IPS-15b (cell line): ENCODE results near the gene C5orf15.

Experiments
- H3K27me3 ChIP-seq: one replicate; pipeline ENCODE4 v1.6.1; 2013; ENCODE audit warnings: low read length; ENCODE audit not compliant: control insufficient read depth, insufficient read depth
- H3K36me3 ChIP-seq: one replicate; pipeline ENCODE4 v1.6.1; 2013; ENCODE audit warnings: low read length; ENCODE audit not compliant: control insufficient read depth, insufficient read depth
- H3K4me1 ChIP-seq: one replicate; pipeline ENCODE4 v1.6.1; 2013; ENCODE audit warnings: mild to moderate bottlenecking, low read length; ENCODE audit not compliant: control insufficient read depth, insufficient read depth
- H3K4me3 ChIP-seq: one replicate; pipeline ENCODE4 v1.5.1; 2013; ENCODE audit warnings: low read depth, low read length
- H3K9ac ChIP-seq: one replicate; pipeline ENCODE4 v1.6.1; 2013; ENCODE audit warnings: low read depth, mild to moderate bottlenecking, low read length
- H3K9me3 ChIP-seq: one replicate; pipeline ENCODE4 v1.6.1; 2013; ENCODE audit warnings: mild to moderate bottlenecking, low read length; ENCODE audit not compliant: control insufficient read depth, insufficient read depth

Gene C5orf15

GRCh38 chr5:134000696-134001453 lies 32.5 kb upstream of the C5orf15 start:
- Histone ChIP-seq H3K36me3 (peaks cover 8% of the 10 kb centered on the region), H3K9ac (no peak overlapping the region), H3K4me1 (peaks cover 24% of the 10 kb centered on the region)

GRCh38 chr5:134000091-134000511 lies 31.7 kb upstream of the C5orf15 start:
- peaks cover 29% of the 10 kb centered on the region for H3K4me1 ChIP-seq
- no peaks in the 10 kb centered on the region for H3K27me3 ChIP-seq
- H3K9ac ChIP-seq, result no peak overlapping the region
- H3K9me3 ChIP-seq, result no peaks in the 10 kb centered on the region
- H3K36me3 ChIP-seq, result peaks cover 8% of the 10 kb centered on the region
- no peak overlapping the region for H3K4me3 ChIP-seq

More at GRCh38 chr5:134000696-134001453, 32.5 kb upstream of the C5orf15 start:
- no peaks in the 10 kb centered on the region for H3K9me3 ChIP-seq
- H3K27me3 ChIP-seq, result no peaks in the 10 kb centered on the region
- no peak overlapping the region for H3K4me3 ChIP-seq

DNA sequence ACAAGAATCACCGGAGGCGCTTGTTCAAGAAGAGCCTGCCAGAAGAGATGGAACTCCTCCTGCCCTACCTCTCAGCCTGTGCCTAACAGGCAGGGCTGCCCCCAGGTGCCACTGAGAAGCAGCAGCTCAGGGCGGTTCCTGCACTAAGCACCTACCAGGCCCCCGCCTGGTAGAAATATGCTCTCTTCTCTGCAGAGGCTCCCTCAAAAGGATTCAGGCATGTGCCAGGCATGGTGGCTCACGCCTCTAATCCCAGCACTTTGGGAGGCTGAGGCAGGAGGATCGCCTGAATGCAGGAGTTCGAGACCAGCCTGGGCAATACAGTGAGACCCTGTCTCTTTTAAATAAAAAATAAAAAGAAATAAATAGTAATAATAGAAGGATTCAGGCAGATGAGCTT lies 30.4 kb upstream of the C5orf15 start:
- peaks cover 8% of the 10 kb centered on the region for H3K36me3 ChIP-seq

DNA sequence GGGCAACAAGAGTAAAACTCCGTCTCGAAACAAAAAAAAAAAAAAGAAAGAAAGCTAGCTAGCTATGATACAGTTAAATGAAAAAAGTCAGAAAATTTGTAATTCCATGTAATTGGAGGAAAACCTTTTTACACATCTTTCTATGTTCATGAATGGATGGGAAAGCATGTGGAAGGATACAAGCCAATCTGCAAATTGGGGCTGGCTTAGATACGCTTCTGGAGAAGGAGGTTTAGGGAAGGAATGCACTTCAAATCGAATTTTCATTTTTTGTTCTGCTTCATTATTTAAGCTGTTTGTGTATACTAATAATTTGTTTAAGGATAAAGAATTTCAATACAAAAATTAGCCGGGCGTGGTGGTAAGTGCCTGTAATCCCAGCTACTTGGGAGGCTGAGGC lies 29.6 kb upstream of the C5orf15 start:
- Histone ChIP-seq H3K27me3 (no peaks in the 10 kb centered on the region), H3K4me3 (no peak overlapping the region), H3K9ac (no peak overlapping the region), H3K9me3 (no peaks in the 10 kb centered on the region), H3K4me1 (peaks cover 29% of the 10 kb centered on the region), H3K36me3 (peaks cover 8% of the 10 kb centered on the region)

More for the DNA sequence above, 30.4 kb upstream of the C5orf15 start:
- Histone ChIP-seq H3K4me1 (peaks cover 29% of the 10 kb centered on the region), H3K4me3 (no peak overlapping the region), H3K9ac (no peak overlapping the region), H3K9me3 (no peaks in the 10 kb centered on the region), H3K27me3 (no peaks in the 10 kb centered on the region)

DNA sequence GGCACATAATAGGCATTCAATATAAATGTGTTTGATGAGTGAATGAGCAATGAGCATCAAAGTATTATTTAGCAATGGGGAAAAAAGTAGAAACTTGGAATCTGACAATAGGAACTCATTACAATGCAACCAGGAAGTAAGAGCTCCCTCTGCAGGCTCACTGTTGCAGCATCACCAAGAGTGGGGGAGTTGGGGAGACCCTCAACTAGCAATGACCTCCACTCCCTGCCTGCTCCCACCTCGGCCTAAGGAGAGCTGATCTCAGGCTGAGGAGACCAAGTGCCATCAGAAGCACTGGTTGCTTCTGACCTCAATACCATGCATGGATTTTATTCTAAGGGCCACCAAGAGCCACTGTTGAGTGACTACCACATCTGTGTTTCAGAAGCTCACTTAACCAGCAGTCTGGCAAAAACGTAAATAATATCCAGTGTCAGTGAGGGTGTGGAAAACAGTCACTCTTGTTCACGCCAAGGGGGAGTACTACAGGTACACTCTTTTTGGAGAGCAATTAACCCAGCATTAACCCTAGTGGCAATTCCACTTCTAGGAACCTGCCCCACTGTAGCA lies 28.3 kb upstream of the C5orf15 start:
- no peaks in the 10 kb centered on the region for H3K27me3 ChIP-seq
- H3K4me1 ChIP-seq, result peaks cover 29% of the 10 kb centered on the region
- peaks cover 4% of the 10 kb centered on the region for H3K36me3 ChIP-seq
- H3K4me3 ChIP-seq, result no peak overlapping the region
- H3K9me3 ChIP-seq, result no peaks in the 10 kb centered on the region
- no peak overlapping the region for H3K9ac ChIP-seq

DNA sequence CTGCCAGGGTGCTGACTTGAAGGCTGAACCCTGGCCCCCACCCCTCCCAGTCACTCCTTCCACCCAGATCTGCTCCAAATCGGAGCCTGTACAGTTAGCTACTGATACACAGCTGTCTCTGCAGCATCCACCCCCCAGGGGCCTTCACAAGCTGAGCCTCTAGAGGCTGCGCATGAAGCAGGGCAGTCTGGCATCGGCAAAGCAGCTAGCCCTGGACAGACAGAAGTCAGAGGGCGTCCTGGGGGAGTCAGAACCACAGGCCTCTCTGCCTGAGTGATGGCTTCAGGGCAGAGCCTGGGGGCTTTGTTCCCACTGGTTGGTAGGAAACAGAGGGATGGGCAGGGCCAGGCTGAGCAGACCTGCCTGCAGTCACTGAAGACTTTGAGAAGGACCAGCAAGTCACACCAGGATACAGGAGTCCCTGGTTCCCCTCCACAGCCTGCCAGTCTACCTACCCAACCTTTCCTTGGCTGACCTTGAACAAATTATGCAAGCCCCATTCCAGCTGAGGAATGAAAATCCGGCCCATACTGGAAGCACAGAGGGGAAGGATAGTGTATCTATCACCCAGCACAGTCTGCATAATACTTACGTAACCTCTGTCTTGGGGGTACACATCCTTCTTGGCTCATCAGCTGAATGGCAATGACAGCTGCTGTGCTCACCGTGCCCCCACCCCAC lies 27.6 kb upstream of the C5orf15 start:
- Histone ChIP-seq H3K27me3 (no peaks in the 10 kb centered on the region), H3K4me1 (peaks cover 27% of the 10 kb centered on the region), H3K9me3 (no peaks in the 10 kb centered on the region), H3K9ac (peak overlapping the region; percentile 60), H3K36me3 (peaks cover 4% of the 10 kb centered on the region), H3K4me3 (no peak overlapping the region)

GRCh38 chr5:133995341-133995740 lies 26.9 kb upstream of the C5orf15 start:
- Histone ChIP-seq H3K9me3 (no peaks in the 10 kb centered on the region), H3K36me3 (peaks cover 6% of the 10 kb centered on the region), H3K4me3 (no peak overlapping the region), H3K27me3 (no peaks in the 10 kb centered on the region), H3K9ac (peak overlapping the region; percentile 60), H3K4me1 (peaks cover 23% of the 10 kb centered on the region)

DNA sequence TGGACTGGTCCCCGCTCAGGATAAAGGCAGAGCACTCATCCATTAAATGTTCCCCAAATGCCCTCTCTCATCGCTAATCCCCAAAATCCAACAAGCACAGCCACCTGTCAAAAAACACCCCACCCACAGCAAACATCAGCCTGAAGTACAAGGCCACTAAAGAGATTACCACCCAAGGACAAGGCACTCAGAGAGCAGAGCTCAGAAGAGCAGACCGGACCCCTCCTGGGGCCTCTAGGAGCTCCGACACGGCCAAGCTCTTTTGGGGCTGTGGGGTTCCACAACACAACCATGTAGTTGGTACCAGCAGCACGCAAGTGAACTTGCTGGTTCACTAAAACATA lies 26.5 kb upstream of the C5orf15 start:
- no peak overlapping the region for H3K4me3 ChIP-seq
- peaks cover 8% of the 10 kb centered on the region for H3K36me3 ChIP-seq
- H3K4me1 ChIP-seq, result peaks cover 21% of the 10 kb centered on the region
- no peaks in the 10 kb centered on the region for H3K27me3 ChIP-seq
- no peak overlapping the region for H3K9ac ChIP-seq
- no peaks in the 10 kb centered on the region for H3K9me3 ChIP-seq

DNA sequence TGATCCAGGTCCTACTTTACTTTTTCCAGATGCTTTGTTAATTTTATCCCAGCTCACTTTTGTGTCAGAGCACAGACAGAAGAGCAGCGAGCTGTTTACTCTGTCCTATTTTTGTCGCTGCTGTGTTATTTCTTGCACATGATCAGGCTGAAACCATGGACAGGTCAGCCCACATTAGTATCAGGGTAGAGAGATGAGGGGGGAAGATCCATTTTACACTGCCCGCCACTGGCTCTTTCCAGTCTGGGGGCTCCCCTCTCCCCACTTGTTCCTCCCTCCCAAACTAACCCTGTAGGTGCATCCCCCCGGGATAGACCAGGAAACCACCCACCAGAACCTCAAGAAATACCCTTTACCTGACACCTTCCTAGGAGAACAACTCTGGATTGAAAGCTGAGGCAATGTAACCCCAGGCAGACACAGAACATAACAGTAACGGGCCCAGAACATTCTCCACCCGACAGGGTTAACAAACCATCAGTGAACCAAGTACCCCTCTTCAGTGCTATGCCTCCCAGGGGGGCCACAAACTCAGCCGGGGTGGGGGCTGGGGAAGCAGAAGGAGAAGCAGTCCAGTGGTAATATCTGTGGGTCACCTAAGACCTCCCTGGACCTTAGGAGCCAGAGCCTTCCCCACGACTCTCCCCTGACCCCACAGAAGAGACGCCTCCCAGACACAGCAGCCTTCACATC lies 26.0 kb upstream of the C5orf15 start:
- Histone ChIP-seq H3K9ac (no peak overlapping the region), H3K36me3 (peaks cover 10% of the 10 kb centered on the region), H3K27me3 (no peaks in the 10 kb centered on the region), H3K9me3 (no peaks in the 10 kb centered on the region), H3K4me3 (no peak overlapping the region), H3K4me1 (peaks cover 21% of the 10 kb centered on the region)

DNA sequence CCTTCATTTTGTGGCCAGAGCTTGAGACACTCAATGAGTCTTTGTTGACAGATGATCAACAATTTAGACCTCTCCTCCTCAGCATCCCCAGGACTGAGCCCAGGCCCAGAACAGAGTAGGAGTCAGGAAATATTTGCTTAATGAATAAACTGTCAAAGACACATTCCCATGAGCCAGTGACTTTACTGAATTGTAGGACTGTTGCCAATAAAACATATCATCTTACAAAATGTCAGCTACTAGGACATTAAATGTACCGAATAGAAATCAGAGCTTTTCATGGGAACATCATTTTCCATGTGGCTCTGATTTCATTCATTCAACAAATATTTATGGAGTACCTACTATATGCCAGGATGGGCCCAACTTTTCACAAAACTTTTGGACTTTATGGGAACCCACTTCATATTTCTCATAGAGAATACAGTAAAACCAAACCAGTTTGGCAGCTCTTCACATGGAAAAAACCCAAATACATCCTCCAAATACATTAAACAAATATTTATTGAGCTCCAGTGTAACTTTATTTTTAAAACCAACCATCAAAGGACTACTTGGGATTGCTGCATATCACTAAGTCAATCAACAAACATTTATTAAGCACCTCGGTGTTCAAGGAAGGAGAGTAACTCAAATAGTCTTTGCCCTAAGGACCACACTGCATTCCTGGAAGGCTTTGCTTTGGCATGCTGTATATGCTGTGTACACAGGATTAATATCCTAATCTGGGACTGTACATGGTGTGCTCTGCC lies 24.9 kb upstream of the C5orf15 start:
- Histone ChIP-seq H3K36me3 (peaks cover 16% of the 10 kb centered on the region), H3K9ac (no peak overlapping the region), H3K4me1 (peaks cover 19% of the 10 kb centered on the region), H3K27me3 (no peaks in the 10 kb centered on the region), H3K4me3 (no peak overlapping the region), H3K9me3 (no peaks in the 10 kb centered on the region)

DNA sequence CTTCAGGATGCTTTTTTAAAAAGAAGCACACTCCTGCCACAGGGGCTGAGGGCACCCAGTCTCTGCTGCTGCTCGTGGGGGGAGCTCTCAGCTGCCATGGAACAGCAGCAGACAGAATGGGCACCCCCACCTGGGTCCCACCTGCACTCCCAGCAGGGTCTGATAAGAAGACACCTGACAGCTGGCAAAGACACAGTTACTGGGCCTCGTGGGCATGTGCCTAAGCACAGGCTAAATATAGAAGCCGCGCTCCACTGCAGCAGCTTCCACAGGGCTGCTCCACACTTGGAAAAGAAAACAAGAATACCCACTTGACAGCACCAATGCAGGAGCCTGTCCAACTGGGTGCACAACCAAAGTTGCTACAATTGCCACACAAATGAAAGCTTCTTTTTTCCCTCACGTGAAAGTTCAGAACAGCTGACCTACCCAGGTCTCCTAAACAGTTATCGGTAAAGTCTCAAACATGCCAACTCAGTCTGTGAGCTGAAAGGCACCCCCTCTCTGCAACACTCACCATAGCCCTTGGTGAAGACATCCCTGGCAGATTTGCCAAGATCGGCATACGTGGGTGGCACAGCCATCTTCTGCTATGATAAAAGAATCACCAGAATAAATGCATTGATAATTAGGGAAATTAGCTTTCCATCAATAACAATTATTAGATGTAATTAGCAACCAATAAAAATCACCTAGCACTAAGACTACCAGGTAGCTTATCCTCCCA lies 24.2 kb upstream of the C5orf15 start:
- peaks cover 19% of the 10 kb centered on the region for H3K36me3 ChIP-seq
- no peak overlapping the region for H3K4me3 ChIP-seq
- no peaks in the 10 kb centered on the region for H3K9me3 ChIP-seq
- H3K4me1 ChIP-seq, result peaks cover 18% of the 10 kb centered on the region
- no peak overlapping the region for H3K9ac ChIP-seq
- no peaks in the 10 kb centered on the region for H3K27me3 ChIP-seq
